GM18508 (cell line): Measurements from ENCODE around the gene ARRB2.

Experiments used
- ATAC-seq: cut with Tn5 transposase; IDR thresholded peaks from one replicate; pipeline ENCODE4 v1.9.1; 2021; ENCODE audit warnings: moderate number of reproducible peaks; ENCODE audit not compliant: insufficient read depth, unreplicated experiment

Gene ARRB2

DNA sequence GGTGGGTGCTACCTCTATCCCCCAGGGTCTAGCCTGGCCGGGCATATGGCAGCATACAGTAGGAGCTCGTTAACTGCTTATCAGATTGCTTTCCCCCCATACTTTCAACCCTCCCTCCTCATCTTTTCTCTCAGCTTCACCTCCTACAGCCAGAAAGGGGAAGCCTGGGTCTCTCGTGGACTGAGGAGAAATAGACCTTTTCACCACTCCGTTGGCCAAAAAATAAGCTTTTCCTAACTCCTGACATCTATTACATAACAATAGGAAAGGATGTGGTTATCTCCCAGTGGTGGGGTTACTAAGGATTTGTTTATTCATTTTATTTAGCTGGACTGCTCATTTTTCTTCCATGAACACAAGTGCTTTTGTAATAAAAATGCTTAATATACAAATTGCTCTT, 38.3 kb downstream of the ARRB2 start:
- ATAC-seq, result no peak

DNA sequence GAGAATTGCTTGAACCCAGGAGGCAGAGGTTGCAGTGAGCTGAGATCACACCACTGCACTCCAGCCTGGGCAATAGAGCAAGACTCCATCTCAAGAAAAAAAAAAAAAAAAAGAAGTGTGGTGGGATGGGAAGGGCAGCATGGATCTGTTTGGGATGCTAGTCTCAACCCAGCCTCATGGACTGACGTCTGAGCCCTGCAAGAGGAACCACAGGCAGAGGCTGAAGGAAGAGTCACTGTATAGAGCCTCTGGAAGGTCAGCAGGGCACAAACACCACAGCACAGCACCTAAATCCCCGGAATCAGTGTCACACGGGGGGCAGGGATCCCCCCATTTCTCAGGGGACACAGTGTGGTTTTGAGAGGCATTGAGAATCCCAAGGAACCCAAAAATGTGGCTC, 40.2 kb downstream of the ARRB2 start:
- ATAC-seq, result no peak

DNA sequence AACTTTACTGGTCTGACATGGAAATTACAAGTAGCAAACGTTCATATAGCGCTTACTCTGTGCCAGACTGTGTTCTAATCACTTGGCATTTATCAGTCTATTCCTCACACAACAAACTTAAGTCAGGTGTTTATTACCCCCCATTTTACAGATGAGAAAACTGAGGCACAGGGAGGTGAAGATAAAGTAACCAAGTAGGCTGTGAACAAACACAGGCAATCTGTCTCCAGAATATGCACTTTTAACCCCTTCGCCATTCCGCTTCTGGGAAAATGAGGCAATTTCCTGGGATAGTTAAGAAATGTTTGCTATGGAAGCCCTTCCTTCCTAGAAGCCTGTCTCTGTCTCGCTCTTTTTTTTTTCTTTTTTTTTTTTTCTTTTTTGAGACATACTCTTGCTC, 41.5 kb downstream of the ARRB2 start:
- no peak for ATAC-seq

DNA sequence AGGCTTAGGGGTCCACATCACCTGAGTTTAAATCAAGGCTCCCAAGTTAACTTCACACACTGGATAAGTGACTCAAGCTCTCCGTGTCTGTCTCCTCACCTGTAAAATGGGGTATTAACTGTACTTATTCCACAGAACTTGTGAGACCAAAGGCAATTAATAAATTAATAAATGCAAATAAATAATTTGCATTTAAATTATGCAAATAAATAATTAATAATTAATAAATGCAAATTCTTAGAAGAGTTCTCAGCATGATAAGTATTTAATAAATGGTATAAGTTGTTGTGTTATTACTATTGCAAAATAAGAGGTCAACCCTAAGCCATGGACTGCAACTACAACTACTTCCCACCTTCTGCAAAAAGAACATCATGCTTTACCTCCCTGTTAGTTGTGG, 43.0 kb downstream of the ARRB2 start:
- ATAC-seq, result no peak

DNA sequence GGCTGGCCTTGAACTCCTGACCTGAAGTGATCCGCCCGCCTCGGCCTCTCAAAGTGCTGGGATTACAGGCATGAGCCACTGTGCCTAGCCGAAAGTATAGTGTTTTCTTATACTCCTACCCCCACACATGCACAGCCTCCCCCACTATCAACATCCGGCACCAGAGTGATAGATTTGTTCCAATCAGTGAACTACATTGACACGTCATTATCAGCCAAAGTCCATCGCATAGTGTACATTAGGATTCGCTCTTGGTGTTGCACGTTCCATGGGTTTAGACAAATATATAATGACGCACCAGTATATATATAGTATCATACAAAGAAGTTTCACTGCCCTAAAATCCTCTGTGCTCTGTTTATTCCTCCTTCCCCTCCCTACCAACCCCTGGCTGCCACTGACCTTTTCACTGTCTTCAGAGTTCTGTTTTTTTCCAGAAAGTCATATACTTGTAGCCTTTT, 49.4 kb downstream of the ARRB2 start:
- no peak for ATAC-seq

DNA sequence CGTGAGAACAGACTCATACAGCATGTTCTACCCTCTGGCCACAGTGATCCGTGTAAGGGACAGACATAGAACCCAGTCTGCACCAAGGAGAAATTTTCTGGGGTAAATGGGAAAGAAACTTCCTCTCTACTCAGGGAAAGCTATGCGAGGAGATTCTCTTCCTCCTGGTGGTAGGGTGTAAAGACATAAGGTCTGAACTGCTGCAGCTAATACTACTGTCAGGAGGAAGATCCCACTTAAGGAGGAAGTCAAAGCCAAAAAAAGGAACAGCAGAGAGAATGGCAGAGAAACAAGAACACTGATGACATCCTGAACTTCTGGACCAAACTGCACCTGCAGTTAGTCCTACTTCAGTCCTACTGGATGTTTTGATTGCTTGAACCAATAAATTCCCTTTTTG, 54.2 kb downstream of the ARRB2 start:
- no peak for ATAC-seq

DNA sequence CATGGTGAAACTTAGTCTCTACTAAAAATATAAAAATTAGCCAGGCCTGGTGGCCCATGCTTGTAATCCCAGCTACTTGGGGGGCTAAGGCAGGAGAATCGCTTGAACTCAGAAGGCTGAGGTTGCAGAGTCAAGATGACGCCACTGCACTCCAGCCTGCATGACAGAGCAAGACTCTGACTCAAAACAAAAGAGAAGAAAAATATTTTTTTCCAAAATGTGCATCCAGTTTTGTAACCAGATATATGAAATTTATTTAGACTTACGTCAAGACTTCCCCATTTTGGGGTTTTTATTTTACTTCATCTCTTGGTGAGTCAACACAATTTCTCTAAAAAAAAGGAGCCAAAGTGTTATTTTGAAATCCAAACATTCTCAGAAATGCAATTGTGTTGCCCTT, 55.8 kb downstream of the ARRB2 start:
- no peak for ATAC-seq

DNA sequence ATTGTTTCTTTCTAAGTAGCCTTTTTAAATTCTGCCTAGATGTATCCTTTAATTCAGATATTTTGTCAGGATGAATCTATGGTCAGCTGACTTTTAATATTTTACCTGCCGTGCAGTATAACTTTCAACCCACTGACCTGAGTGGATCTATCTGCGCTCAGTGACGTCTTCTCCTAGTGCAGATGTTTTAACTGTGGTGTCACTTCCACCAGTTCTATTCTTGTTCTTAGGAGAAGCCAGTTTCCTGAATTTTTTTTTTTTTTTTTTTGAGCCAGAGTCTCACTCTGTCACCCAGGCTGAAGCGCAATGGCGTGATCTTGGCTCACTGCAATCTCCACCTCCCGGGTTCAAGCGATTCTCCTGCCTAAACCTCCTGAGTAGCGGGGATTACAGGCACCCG, 56.3 kb downstream of the ARRB2 start:
- no peak for ATAC-seq

DNA sequence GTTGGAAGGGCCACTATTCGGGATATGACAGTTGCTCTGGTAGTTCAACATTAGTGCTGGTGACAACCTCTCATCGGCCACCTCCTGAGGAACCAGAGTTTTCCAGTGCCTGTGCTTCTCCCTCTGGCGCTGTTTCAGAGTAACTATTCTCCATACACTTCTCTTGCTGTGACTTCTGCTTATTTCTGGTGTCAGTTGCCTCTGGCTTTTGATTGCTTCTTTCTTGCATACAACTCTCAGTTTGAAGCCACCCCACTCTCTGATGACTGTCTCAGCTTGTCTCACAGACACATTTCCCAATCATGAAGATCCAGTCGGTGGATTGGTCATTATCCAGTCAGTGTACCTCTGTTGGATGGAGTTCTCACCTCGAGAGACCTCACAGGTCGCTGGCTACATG, 57.9 kb downstream of the ARRB2 start:
- ATAC-seq, result no peak

DNA sequence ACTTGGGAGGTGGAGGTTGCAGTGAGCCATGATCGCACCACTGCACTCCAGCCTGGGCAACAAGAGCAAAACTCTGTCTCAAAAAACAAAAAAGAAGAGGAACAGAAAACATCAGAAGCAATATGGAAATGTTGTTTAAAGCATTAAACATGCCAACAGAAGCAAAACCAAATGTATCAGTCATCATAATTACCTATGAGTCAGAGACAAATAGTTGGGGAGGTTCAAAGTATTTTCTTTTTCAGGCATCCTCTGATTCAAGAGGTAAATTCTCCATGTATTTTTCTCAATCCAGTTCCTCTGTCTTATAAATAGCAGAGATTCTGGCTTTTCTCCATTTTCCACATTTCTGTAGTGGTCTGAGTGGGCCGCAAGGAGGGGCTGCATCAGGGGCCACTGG, 59.2 kb downstream of the ARRB2 start:
- ATAC-seq, result no peak
